Hepatocyte (in vitro differentiated cells): ENCODE measurements around the gene PARN. TPM values are rescaled to one million over a fixed set of nuclear protein-coding genes. Genes with fewer than 3 reads are reported as not detected.

ENCODE experiments used
- DNase-seq: peaks from one replicate; pipeline ENCODE4 v3.0.0-alpha.2; 2016; ENCODE audit warnings: low spot score
- H2AFZ ChIP-seq: fragments of 200-600 bp; sonication (generic); 2 replicates; pipeline ENCODE4 v1.6.0; 2016; ENCODE audit warnings: antibody characterized with exemption, mild to moderate bottlenecking
- H3K27ac ChIP-seq: fragments of 200-600 bp; sonication (generic); 2 replicates; pipeline ENCODE4 v1.5.1; 2016; ENCODE audit warnings: mild to moderate bottlenecking
- H3K27me3 ChIP-seq: fragments of 200-600 bp; sonication (generic); 2 replicates; pipeline ENCODE4 v1.6.1; 2016
- H3K36me3 ChIP-seq: fragments of 200-600 bp; sonication (generic); replicated peaks from 2 replicates; pipeline ENCODE4 v1.5.1; 2016; ENCODE audit warnings: low read depth; ENCODE audit not compliant: insufficient read depth
- H3K4me1 ChIP-seq: fragments of 200-600 bp; sonication (generic); 2 replicates; pipeline ENCODE4 v1.5.1; 2016; ENCODE audit warnings: mild to moderate bottlenecking, moderate library complexity; ENCODE audit not compliant: insufficient read depth
- H3K4me2 ChIP-seq: fragments of 200-600 bp; sonication (generic); 2 replicates; pipeline ENCODE4 v1.6.0; 2016
- H3K4me3 ChIP-seq: fragments of 200-600 bp; sonication (generic); 2 replicates; pipeline ENCODE4 v1.5.1; 2016; ENCODE audit warnings: mild to moderate bottlenecking
- H3K79me2 ChIP-seq: fragments of 200-600 bp; sonication (generic); 2 replicates; pipeline ENCODE4 v1.6.0; 2017; ENCODE audit warnings: mild to moderate bottlenecking
- H3K9me2 ChIP-seq: fragments of 200-600 bp; sonication (generic); replicated peaks from 2 replicates; pipeline ENCODE4 v1.6.0; 2017; ENCODE audit warnings: mild to moderate bottlenecking; ENCODE audit not compliant: insufficient read depth
- H3K9me3 ChIP-seq: fragments of 200-600 bp; sonication (generic); 2 replicates; pipeline ENCODE4 v1.5.1; 2016; ENCODE audit warnings: low read depth, mild to moderate bottlenecking
- H4K20me1 ChIP-seq: fragments of 200-600 bp; sonication (generic); 2 replicates; pipeline ENCODE4 v1.6.0; 2016; ENCODE audit warnings: mild to moderate bottlenecking; ENCODE audit not compliant: insufficient read depth, poor library complexity, severe bottlenecking
- EZH2 ChIP-seq: fragments of 200-600 bp; sonication (generic); IDR thresholded peaks from 2 replicates; pipeline ENCODE4 v1.6.1; 2016; ENCODE audit warnings: antibody characterized with exemption, mild to moderate bottlenecking, borderline replicate concordance
- EZH2phosphoT487 ChIP-seq: fragments of 200-600 bp; sonication (generic); IDR thresholded peaks from one replicate; pipeline ENCODE4 v1.6.1; 2018; ENCODE audit warnings: antibody characterized with exemption, mild to moderate bottlenecking, low read depth, moderate library complexity; ENCODE audit not compliant: unreplicated experiment, severe bottlenecking
- WGBS: methylation state at CpG from one replicate; pipeline ENCODE4 v1.1.6; 2016; ENCODE audit warnings: low lambda C conversion rate; ENCODE audit errors: missing lambda C conversion rate; 5-methylcytosine and 5-hydroxymethylcytosine counted together
- polyA plus RNA-seq: library from polyadenylated mRNA; unstranded; fragments of >200 nt; fragmentation: Nextera tagmentation; extraction: Ambion mirVana; gene quantifications from 2 replicates; pipeline ENCODE4 v1.2.1, GENCODE V29; 2016
- total RNA-seq: library from RNA; depleted of rRNA; stranded (reverse); fragments of >200 nt; gene quantifications from 2 replicates; pipeline ENCODE4 v1.2.3, GENCODE V29; 2014
- TF ChIP-seq, protein P1 (sequence below): fragments of 200-600 bp; sonication (generic); IDR thresholded peaks from 2 replicates; pipeline ENCODE4 v1.5.1; 2016; ENCODE audit warnings: antibody characterized with exemption, mild to moderate bottlenecking; ENCODE audit not compliant: poor library complexity

PARN gene
- total and polyA plus RNA-seq, 2 experiments from 2014 or later, result 23.7 to 35.6 TPM

DNA sequence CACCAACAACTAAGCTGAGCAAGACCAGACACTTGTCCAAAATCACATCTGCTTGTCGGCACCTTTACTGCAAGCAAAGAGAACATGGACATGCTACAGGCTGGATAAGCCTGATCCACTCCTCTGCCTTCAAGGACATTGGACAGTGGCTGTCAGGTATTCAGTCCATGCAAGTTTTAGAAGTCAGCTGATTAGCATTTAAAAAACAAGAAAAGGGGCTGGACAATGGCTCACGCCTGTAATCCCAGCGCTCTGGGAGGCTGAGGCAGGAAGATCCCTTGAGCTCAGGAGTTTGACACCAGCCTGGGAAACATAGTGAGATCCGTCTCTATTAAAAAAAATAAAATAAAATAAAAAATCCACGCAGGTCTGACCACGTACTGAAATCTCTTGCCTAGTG, 20.3 kb downstream of the PARN start:
- Histone ChIP-seq H3K4me1 (no peaks in the 10 kb centered on the region), H3K9me3 (no peaks in the 10 kb centered on the region), H3K27me3 (no peaks in the 10 kb centered on the region), H3K4me3 (no peak overlapping the region), H3K9me2 (no peaks in the 10 kb centered on the region), H3K27ac (no peak overlapping the region), H3K4me2 (no peak overlapping the region), H2AFZ (no peak overlapping the region), H3K36me3 (no peaks in the 10 kb centered on the region), H4K20me1 (no peaks in the 10 kb centered on the region), H3K79me2 (no peaks in the 10 kb centered on the region)
- no peak for TF ChIP-seq EZH2phosphoT487
- TF ChIP-seq, protein P1, sequence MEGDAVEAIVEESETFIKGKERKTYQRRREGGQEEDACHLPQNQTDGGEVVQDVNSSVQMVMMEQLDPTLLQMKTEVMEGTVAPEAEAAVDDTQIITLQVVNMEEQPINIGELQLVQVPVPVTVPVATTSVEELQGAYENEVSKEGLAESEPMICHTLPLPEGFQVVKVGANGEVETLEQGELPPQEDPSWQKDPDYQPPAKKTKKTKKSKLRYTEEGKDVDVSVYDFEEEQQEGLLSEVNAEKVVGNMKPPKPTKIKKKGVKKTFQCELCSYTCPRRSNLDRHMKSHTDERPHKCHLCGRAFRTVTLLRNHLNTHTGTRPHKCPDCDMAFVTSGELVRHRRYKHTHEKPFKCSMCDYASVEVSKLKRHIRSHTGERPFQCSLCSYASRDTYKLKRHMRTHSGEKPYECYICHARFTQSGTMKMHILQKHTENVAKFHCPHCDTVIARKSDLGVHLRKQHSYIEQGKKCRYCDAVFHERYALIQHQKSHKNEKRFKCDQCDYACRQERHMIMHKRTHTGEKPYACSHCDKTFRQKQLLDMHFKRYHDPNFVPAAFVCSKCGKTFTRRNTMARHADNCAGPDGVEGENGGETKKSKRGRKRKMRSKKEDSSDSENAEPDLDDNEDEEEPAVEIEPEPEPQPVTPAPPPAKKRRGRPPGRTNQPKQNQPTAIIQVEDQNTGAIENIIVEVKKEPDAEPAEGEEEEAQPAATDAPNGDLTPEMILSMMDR, result no peak
- no peak for TF ChIP-seq EZH2
- no peak for DNase-seq
- WGBS, result 94% methylated on average over 6 of the region's 6 CpGs

DNA sequence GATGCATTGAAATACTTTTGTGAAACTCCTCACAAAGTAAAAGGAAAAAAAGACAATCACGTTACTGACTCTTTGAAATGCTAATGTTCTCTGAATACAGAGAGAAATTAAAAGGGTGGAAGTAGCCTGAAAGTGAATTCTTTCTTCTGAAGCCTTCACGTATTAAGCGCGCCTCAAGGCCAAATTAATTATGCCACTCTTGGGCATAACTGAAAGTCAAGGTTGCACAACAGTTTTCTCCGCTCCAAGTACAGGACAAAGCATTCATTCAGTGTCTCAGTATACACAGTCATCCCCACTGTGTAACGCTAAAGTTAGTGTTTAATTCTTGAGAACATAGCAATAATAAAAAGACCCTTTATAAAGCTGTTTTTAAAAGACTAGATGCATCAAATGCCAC, 21.5 kb downstream of the PARN start:
- 92% methylated on average over 6 of the region's 6 CpGs for WGBS
- Histone ChIP-seq H3K4me1 (no peaks in the 10 kb centered on the region), H3K4me2 (no peak overlapping the region), H3K4me3 (no peak overlapping the region), H3K27ac (no peak overlapping the region), H3K27me3 (no peaks in the 10 kb centered on the region), H3K9me3 (no peaks in the 10 kb centered on the region), H3K9me2 (no peaks in the 10 kb centered on the region), H3K36me3 (no peaks in the 10 kb centered on the region), H2AFZ (no peak overlapping the region), H4K20me1 (no peaks in the 10 kb centered on the region), H3K79me2 (no peaks in the 10 kb centered on the region)
- TF ChIP-seq EZH2phosphoT487, result no peak
- TF ChIP-seq, protein P1, result no peak
- no peak for TF ChIP-seq EZH2
- no peak for DNase-seq

DNA sequence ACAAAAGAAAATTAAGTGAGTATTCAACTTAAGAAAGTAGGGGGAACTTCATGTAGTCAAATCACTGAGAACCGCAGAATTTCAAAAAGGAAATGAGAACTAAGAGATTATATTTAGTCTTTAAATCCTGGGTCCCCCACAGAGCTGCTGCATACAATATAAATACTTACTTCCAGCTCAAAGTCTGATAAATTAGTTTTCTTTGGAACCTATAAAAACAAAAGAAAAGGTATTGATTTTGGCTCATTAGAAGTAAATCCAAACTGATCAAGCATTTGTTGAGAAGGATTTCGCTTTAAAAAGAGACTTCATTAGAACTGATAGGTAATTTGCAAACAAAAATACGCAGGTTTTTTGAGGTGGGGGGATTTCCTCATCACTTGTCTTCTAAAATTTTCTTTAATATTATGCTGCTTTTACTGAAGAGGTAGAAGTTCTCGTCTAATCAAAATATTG, 21.9 kb downstream of the PARN start:
- Histone ChIP-seq H3K79me2 (no peaks in the 10 kb centered on the region), H3K4me1 (no peaks in the 10 kb centered on the region), H4K20me1 (no peaks in the 10 kb centered on the region), H3K27ac (no peak overlapping the region), H3K4me2 (no peak overlapping the region), H3K9me2 (no peaks in the 10 kb centered on the region), H3K9me3 (no peaks in the 10 kb centered on the region), H3K4me3 (no peak overlapping the region), H2AFZ (no peak overlapping the region), H3K36me3 (no peaks in the 10 kb centered on the region), H3K27me3 (no peaks in the 10 kb centered on the region)
- DNase-seq, result no peak
- 97% methylated on average over 4 of the region's 4 CpGs for WGBS
- TF ChIP-seq EZH2phosphoT487 (no peak), EZH2 (no peak)
- TF ChIP-seq, protein P1, result no peak

DNA sequence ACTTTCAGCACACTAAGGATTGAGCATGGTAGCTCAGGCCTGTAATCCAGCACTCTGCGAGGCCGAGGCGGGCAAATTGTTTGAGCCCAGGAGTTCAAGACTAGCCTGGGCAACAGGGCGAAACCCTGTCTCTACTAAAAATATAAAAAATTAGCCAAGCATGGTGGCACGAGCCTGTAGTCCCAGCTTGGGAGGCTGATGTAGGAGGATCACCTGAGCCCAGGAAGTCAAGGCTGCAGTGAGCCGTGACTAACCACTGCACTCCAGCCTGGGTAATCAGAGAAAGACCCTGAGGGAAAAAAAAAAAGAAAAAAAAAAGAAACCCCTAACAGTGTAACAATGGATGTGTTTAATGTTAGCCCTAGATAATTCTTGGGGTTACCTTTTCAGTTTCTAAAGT, 24.0 kb downstream of the PARN start:
- TF ChIP-seq, protein P1, result no peak
- TF ChIP-seq EZH2, result no peak
- no peak for TF ChIP-seq EZH2phosphoT487
- H3K27me3 ChIP-seq, result no peaks in the 10 kb centered on the region

More for the DNA sequence above, 24.0 kb downstream of the PARN start:
- H3K36me3 ChIP-seq, result peaks cover 2% of the 10 kb centered on the region
- DNase-seq, result no peak
- no peak overlapping the region for H3K27ac ChIP-seq
- H3K79me2 ChIP-seq, result no peaks in the 10 kb centered on the region
- H4K20me1 ChIP-seq, result no peaks in the 10 kb centered on the region
- H3K4me1 ChIP-seq, result no peaks in the 10 kb centered on the region
- no peaks in the 10 kb centered on the region for H3K9me2 ChIP-seq
- no peak overlapping the region for H3K4me3 ChIP-seq
- 95% methylated on average over 6 of the region's 6 CpGs for WGBS
- no peak overlapping the region for H2AFZ ChIP-seq
- no peaks in the 10 kb centered on the region for H3K9me3 ChIP-seq
- H3K4me2 ChIP-seq, result no peak overlapping the region
